Adipose tissue (tissue), 3 donors: ENCODE data around the gene FAM193A. TPM values are rescaled to one million over a fixed set of nuclear protein-coding genes. Genes with fewer than 3 reads are reported as not detected.

ENCODE experiments used
- H3K27ac ChIP-seq: one replicate; pipeline ENCODE4 v1.5.1; 2013; ENCODE audit warnings: low read depth, low read length
- WGBS, 3 donors: extraction: QIAGEN DNeasy Blood & Tissue Kit; methylation state at CpG; one replicate each; pipeline ENCODE4 v1.1.7; 2013; 5-methylcytosine and 5-hydroxymethylcytosine counted together
- polyA plus RNA-seq, 3 donors: library from polyadenylated mRNA; stranded (reverse); fragments of 200-250 nt; gene quantifications; one replicate each; pipeline ENCODE4 v1.2.3, GENCODE V29; 2013
- donor health status: healthy with polysubstance abuse.
- donor health status: Bipolar disorder and iron deficiency.
- donor health status: healthy.

FAM193A gene, protein sequence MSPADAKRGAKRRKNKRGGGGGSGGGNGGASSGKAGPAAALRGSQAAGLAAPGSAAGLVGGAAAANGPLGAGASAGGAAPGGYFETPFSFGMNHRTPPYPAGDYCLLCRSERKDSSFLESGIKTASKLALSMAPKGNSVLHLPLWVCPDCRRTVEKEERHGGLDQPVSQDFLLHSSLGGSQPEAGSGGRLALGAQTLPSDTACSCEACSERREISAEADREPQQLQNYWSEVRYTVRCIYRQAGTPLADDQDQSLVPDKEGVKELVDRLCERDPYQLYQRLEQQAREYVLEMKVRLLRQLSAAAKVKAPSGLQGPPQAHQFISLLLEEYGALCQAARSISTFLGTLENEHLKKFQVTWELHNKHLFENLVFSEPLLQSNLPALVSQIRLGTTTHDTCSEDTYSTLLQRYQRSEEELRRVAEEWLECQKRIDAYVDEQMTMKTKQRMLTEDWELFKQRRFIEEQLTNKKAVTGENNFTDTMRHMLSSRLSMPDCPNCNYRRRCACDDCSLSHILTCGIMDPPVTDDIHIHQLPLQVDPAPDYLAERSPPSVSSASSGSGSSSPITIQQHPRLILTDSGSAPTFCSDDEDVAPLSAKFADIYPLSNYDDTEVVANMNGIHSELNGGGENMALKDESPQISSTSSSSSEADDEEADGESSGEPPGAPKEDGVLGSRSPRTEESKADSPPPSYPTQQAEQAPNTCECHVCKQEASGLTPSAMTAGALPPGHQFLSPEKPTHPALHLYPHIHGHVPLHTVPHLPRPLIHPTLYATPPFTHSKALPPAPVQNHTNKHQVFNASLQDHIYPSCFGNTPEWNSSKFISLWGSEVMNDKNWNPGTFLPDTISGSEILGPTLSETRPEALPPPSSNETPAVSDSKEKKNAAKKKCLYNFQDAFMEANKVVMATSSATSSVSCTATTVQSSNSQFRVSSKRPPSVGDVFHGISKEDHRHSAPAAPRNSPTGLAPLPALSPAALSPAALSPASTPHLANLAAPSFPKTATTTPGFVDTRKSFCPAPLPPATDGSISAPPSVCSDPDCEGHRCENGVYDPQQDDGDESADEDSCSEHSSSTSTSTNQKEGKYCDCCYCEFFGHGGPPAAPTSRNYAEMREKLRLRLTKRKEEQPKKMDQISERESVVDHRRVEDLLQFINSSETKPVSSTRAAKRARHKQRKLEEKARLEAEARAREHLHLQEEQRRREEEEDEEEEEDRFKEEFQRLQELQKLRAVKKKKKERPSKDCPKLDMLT (N-terminal part only)
- polyA plus RNA-seq: 10 to 100 TPM in 1 of 3 donors, 1 to 10 TPM in 2; 5.5 to 10.7 (median 9.7) TPM

DNA sequence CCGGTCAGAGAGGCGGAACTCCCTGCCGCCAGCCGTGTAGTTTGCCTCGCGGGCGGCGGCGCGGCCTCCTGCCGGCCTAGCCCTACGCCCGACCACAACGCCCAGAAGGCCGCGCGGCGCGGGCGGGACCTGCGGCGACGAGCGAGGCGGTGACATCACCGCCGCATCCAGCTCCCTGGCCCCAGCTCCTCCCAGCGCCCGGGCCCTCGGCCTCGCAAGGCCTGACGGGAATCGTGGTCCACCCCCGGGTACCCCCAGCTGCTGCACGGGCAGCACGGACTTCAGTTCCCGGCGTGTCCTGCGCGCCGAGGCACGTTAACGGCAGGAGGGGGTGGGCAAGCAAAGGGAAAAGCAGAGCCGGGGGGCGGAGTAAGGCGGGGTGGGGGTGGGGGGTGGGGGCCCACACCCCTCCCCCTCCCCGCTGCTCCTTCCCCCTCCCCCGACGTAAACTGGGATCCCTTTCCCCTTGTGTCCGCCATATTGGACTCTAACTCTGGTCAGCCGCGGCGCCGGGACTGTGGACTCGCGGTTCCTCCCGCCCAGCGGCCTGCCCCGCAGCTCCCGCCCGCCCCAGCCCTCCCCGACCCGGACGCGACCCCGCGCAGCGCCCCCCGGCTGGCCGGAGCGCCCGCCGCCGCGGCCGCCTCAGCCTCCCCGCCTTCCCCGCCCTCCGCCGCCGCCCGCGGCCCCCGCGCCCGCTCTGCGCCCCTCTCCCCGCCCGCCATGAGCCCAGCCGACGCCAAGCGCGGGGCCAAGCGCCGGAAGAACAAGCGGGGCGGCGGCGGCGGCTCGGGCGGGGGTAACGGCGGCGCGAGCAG, at the start of gene FAM193A:
Gene FAM193A (plus strand): TSS at position 455 of the 818 bp plus-strand sequence. CDS start 269 bp downstream, at position 724.
- peak within 1 kb of the TSS; percentile 65 for H3K27ac ChIP-seq
- WGBS, 3 donors: 0 to 1% (median 1%) methylated on average over 31 to 101 of the region's 106 CpGs

DNA sequence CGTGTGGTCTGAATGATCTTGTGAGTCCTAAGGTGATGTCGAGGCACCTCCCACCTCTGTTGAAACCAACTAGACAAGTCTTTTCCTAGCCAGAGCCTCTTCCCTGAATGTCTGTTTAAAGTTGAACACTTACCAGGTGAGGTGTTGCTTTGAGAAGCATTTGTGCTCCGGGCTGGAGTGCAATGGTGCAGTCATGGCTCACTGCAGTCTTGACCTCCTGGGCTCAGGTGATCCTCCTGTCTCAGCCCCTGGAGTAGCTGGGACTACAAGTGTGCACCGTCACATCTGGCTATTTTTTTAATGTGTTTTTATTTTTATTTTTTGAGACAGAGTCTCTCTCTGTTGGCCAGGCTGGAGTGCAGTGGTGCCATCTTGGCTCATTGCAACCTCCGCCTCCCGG, 49.5 kb upstream of the FAM193A start:
- H3K27ac ChIP-seq: no peak overlapping the region
- 92 to 96% (median 93%) methylated on average over 6 of the region's 6 CpGs for WGBS, 3 donors

DNA sequence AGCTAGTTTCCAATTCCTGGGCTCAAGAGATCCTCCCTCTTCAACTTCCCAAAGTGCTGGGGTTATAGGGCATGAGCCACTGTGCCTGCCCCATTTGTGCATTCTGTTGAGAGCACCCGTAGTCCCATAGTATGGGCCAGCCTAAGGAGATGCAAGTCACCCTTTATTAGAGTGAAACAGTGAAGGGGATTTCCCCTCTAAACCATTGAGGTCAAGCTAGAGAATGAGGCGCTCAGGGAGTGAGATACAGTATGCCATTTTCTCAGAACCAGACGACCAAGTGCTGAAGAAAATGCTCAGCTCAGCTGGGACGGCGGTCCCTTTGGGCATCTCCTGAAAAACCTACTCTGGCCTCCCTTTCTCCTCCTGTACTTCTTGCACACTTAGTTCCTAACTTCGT, 48.8 kb upstream of the FAM193A start:
- WGBS, 3 donors: 74 to 86% (median 75%) methylated on average over 6 of the region's 6 CpGs
- H3K27ac ChIP-seq: no peak overlapping the region

- 93 to 94% (median 93%) methylated on average over 20 of the region's 20 CpGs for WGBS, 3 donors
These were observed 47.2 kb upstream of the FAM193A start for GRCh38 chr4:2489081-2489805.

GRCh38 chr4:2489841-2490552, 46.5 kb upstream of the FAM193A start:
- H3K27ac ChIP-seq: no peak overlapping the region

More at GRCh38 chr4:2489081-2489805, 47.2 kb upstream of the FAM193A start:
- no peak overlapping the region for H3K27ac ChIP-seq

DNA sequence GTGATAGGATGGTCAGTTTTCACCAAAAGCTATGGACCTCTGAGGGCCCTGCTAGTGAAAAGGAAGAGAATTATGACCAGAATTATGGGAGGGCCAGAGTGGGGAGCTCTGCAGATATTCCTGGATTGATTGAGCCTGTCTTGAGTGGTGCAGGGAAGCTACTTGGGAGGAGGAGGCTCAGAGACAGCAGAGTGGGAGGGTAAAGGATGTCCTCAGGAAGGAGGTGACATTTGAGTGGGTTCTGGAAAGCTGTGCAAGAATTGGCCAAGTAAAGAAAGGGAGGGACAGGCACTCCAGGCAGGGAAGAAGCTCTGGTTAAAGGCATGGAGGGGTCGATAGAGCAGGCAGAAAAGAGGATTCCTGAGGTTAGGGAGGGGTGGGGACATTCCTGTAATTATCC, 43.5 kb upstream of the FAM193A start:
- WGBS, 3 donors: 75 to 86% (median 86%) methylated on average over 1 of the region's 1 CpG
- H3K27ac ChIP-seq: no peak overlapping the region

More at GRCh38 chr4:2489841-2490552, 46.5 kb upstream of the FAM193A start:
- WGBS, 3 donors: 72 to 78% (median 75%) methylated on average over 9 of the region's 9 CpGs

DNA sequence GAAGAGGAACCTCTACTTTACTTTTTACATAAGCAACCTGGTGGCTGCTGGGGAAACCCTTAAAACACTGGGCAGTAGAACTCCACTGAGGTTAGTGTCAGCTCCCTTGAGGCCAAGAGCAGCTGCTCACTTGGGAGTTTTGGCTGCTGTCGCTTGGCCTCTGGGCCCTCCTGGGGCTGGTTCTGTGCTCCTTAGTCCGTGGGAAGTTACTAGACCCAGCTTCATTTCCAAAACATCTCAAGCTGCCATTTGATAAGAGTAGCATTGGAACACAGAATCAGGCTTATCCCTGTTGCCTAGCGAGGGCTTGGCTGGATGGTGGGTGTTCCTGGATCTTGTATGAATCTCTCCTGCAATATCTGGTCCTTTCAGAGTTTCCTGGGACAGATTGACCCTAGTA, 41.5 kb upstream of the FAM193A start:
- no peak overlapping the region for H3K27ac ChIP-seq
- 56 to 77% (median 64%) methylated on average over 3 of the region's 3 CpGs for WGBS, 3 donors

DNA sequence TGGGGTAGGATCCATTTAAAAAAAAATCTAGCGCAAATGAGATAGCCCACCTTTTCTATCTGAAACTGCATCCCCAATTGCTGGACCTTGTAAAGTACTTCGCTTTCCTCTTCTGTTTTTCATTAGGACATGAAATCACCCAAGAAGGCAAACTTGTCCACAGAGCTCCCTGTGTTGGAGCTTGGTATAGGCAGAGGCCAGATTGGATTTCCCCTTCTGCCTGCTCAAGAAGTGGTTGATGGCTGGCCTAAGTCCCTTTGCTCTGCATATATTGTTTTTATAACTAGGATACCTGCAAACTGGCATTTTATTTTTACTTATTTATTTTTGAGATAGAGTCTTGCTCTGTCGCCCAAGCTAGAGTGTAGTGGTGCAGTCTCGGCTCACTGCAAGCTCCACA, 39.1 kb upstream of the FAM193A start:
- H3K27ac ChIP-seq: no peak overlapping the region
- 96 to 97% (median 97%) methylated on average over 4 of the region's 4 CpGs for WGBS, 3 donors

DNA sequence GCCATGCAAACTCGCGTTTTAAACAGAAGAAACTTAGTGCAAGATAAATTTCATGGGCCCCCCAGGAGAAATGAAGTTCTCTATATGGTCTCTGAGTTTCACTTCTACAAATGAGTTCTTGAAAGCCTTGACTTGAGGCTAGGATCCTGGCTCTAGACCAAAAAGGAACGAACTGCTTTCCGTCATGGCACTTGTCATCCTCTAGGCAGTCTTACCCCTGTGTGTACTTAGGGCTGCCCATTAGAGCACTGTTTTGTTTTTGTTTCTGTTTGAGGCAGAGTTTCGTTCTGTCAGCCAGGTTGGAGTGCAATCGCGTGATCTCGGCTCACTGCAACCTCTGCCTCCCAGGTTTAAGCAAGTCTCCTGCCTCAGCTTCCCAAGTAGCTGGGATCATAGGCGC, 38.5 kb upstream of the FAM193A start:
- H3K27ac ChIP-seq: no peak overlapping the region
- WGBS, 3 donors: 88 to 90% (median 89%) methylated on average over 9 of the region's 9 CpGs

GRCh38 chr4:2500547-2500946, 35.9 kb upstream of the FAM193A start:
- no peak overlapping the region for H3K27ac ChIP-seq
- WGBS, 3 donors: 89 to 95% (median 92%) methylated on average over 2 of the region's 2 CpGs

DNA sequence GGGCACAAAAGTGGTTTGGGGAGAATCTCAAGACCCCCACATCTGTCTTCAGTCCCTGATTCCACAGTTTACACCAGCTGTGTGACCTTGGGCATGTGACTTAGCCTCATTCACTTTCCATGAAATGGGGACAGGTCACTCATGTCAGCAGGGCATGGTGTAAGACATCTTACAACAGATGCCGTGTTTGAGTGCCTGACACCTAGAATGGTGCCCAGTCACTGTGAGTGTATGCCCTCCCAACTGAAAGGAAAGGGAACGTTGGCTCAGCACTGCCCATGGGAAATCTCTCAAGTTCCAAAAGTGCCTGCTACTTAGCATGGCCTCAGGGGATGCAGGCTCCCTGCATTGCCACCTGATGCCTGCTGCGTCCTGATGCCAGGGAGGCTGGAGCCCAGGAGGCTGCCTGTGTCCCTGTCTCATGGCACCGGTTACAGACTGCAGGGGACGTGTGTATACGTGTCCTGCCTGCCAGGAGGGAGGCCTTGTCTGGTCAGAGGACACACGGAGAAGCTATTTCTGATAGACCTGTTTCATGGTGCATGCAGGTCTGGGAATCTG, 35.3 kb upstream of the FAM193A start:
- WGBS, 3 donors: 87 to 95% (median 90%) methylated on average over 7 of the region's 7 CpGs
- H3K27ac ChIP-seq: no peak overlapping the region

GRCh38 chr4:2503809-2504208, 32.6 kb upstream of the FAM193A start:
- no peak overlapping the region for H3K27ac ChIP-seq
- WGBS, 3 donors: 96 to 100% (median 98%) methylated on average over 5 of the region's 5 CpGs

GRCh38 chr4:2507259-2507658, 29.2 kb upstream of the FAM193A start:
- no peak overlapping the region for H3K27ac ChIP-seq
- whole genome bisulfite sequencing, 3 donors: 92 to 97% (median 93%) methylated on average over 4 of the region's 4 CpGs

GRCh38 chr4:2507855-2508254, 28.6 kb upstream of the FAM193A start:
- no peak overlapping the region for H3K27ac ChIP-seq
- WGBS, 3 donors: 91 to 94% (median 93%) methylated on average over 7 of the region's 7 CpGs

DNA sequence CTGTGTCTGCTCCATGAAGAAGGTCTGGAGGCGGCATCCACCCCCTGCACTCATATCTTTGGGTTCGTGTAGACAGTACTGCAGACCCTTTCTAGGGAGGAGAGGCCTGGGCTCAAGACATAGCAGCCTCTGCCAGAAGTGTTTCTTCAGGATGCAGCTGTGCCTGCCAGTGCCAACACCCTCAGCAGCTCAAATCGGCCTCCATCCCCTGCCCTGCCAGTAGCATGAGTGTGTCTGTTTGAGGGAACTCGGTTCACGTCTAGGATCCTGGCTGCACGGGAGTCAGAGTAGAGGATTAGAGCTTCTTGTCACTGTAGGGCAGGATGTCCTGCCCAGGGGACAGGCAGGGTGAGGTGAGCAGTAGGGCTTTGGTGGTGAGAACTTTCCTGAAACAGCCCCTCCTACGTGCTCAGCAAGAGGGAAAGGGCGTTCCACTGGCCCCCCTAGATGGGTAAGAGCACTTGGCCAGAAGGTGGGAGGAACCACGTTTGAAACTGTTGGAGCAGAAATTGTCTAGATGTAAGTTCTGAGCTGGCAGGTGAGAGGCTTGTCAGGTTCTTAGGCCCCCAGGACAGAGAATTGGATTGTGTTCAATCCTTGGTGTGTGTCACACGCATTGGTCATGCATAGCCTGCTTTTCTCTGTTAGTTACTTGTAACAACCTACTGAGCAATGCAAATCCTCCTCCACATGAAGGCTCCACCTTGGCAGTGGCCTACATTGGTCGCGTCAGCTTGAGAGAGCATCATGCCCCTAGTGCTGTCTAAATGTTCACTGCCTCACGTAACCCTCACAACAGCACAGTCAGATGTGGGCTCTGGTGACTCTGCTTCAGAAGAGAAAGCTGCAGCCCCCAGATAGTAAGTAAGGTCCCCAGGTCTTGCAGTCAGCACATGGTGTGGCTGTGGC, 25.8 kb upstream of the FAM193A start:
- no peak overlapping the region for H3K27ac ChIP-seq
- 86 to 87% (median 87%) methylated on average over 13 of the region's 13 CpGs for WGBS, 3 donors
